Dedifferentiated amniotic fluid mesenchymal stem cell (primary cell): Measurements from ENCODE around the gene TBC1D26.
"Not testable (repeated sequence)": the region's sequence is repeated elsewhere in the genome, so short reads cannot be mapped to it uniquely, and the experiment has no call there.

Experiments used
- DNase-seq: peaks from one replicate; pipeline ENCODE4 v3.0.0-alpha.2; 2016; ENCODE audit errors: extremely low spot score

The TBC1D26 gene

DNA sequence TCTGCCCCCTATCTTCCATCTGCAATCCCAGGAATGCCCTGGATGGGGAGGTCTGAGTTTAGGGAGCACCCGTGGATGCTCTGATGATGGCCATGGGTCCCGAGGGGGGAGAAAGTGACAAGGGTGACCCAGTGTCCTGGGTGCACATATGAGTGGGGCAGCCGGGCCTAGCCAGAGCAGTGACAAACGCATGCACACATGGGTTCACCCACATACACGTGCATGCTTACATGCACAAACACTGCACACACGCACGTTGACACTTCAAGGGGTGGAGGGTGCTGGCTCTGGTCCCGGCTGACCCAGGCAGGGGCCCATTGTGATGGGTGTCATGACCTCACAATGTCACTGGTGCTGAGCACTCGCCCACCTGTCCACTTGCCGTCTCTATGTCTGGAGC, at the start of gene TBC1D26:
TBC1D26 (plus strand) TSS at position 384 of the 400 bp plus-strand sequence. CDS start 3,066 bp downstream, outside the sequence.
- DNase-seq: not testable (repeated sequence)

- not testable (repeated sequence) for DNase-seq
Measured at GRCh38 chr17:15683135-15683534, 48.9 kb upstream of the TBC1D26 start.

- DNase-seq: peak; percentile 71
Measured at GRCh38 chr17:15683824-15684478, 48.1 kb upstream of the TBC1D26 start, which contains the start of gene TRIM16. TSS of gene TRIM16 (minus strand) at chr17:15684311. CDS start at chr17:15651609, 32,702 bp downstream.

GRCh38 chr17:15687494-15687893, 44.6 kb upstream of the TBC1D26 start:
- DNase-seq: not testable (repeated sequence)

GRCh38 chr17:15698967-15699366, 33.1 kb upstream of the TBC1D26 start:
- not testable (repeated sequence) for DNase-seq

DNA sequence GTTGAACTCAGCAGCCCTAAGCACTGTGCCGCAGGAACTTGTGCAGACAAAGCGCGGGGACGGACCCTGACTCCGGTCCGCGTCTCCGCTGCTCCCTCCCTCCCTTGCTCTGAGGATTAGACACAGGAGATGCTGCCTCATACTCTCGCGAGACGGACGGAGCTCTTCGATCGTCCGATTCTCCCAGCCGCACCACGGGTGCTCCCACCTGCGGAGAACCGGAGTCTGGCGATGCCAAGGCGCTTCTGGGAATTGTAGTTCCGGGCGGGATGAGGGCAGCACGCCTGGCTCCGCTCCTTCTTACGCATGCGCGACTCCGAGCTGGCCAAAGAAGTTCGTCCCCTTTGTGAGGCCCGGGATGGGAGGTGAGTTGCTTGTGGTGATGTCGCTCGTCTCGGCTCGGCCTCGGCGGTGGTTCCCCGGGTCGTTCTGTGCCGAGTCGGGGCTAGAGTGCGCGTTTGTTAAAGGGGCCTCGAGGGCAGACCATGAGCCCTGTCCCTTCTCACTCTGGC, 32.6 kb upstream of the TBC1D26 start, which contains the start of gene ZNF286A:
ZNF286A (plus strand) TSS at position 340 of the 512 bp plus-strand sequence. CDS start 578 bp downstream, outside the sequence.
- peak; percentile 100 for DNase-seq

DNA sequence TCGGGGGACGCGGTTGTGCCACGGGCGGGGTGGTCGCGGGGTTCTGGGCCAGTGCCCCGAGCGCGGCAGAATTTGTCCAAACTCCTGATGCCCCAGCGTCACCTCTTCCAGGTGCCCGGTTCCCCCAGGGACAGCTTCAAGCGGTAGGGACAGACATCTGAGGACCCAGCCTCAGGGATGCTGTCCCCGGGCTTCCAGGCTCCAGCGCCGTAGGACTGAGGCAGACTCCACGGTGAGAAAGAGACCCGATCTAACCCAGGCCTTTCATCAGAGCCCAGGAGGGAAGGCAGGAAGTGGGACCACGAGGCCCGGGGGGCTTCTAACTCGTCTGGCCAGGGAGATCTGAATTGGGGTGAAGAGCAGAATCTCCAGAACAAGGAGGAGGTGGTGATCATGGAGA, 32.1 kb upstream of the TBC1D26 start:
- not testable (repeated sequence) for DNase-seq

- not testable (repeated sequence) for DNase-seq
Measured at GRCh38 chr17:15704239-15704638, 27.8 kb upstream of the TBC1D26 start.

GRCh38 chr17:15704813-15705212, 27.3 kb upstream of the TBC1D26 start:
- DNase-seq: not testable (repeated sequence)

GRCh38 chr17:15708879-15709278, 23.2 kb upstream of the TBC1D26 start:
- DNase-seq: not testable (repeated sequence)

DNA sequence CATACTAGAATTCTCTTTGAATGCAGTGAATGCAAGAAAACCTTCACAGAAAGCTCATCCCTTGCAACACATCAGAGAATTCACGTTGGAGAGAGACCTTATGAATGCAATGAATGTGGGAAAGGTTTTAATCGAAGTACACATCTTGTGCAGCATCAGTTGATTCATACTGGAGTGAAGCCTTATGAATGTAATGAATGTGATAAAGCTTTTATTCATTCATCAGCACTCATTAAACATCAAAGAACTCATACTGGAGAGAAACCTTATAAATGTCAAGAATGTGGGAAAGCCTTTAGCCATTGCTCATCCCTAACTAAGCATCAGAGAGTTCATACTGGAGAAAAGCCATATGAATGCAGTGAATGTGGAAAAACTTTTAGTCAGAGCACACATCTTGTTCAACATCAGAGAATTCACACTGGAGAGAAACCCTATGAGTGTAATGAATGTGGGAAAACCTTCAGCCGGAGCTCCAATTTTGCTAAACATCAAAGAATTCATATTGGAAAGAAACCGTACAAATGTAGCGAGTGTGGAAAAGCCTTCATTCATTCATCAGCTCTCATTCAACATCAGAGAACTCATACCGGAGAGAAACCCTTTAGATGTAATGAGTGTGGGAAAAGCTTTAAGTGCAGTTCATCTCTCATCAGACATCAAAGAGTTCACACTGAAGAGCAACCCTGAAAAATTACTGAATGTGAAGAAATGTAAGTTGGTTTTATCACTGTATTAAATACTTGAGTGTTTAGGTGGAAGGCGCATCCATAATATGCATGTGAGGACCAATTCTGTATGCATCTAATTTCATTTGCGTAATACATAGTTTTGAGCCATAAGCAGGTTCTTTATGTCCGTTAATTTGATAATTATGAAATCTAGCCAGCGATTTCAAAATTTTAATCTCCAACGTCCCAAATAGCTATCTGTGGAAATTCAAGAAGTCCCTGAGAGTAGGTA, 15.2 kb upstream of the TBC1D26 start:
- DNase-seq: not testable (repeated sequence)

DNA sequence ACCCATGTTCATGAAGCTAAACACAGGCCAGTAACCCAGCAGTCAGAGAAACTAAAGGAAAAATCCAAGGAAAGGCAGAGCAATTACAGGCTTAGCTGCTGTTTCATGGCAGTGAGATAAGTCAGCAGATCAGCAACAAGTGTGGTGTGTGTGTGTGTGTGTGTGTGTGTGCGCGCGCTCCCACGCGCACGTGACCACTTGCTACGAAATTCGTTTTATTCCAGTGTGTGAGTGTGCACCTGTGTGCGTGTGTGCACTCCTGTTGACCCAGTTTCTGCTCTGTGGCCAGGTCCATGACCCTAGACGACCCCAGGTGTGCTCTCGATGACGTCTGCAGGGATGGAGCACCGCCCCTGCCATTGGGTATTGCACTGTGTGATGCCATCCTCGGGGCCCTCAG, 1.5 kb upstream of the TBC1D26 start:
- DNase-seq: not testable (repeated sequence)

GRCh38 chr17:15733174-15733789, 1.2 kb downstream of the TBC1D26 start:
- DNase-seq: not testable (repeated sequence)

GRCh38 chr17:15736578-15736977, 4.5 kb downstream of the TBC1D26 start:
- DNase-seq: not testable (repeated sequence)

- no peak for DNase-seq
Measured at GRCh38 chr17:15738066-15738465, 6.0 kb downstream of the TBC1D26 start.

DNA sequence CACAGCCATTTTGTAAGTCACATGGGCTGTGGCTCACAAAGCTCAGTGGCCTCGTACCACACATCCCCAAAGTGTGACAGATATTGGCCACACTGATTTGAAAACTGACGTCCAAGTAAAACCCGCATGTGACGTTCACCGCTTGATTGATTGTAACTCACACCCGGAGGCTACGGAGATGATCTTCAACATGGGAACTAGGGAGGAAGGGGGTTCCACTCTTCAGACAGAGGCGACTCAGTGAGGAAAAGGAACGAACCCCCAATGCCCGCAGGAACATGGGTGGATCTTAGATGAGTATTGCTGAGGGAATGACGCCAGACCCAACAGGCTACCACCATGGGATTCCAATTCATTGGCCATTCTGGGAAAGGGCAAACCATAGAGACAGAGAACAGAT, 7.2 kb downstream of the TBC1D26 start:
- DNase-seq: not testable (repeated sequence)

GRCh38 chr17:15740041-15740440, 8.0 kb downstream of the TBC1D26 start:
- not testable (repeated sequence) for DNase-seq

DNA sequence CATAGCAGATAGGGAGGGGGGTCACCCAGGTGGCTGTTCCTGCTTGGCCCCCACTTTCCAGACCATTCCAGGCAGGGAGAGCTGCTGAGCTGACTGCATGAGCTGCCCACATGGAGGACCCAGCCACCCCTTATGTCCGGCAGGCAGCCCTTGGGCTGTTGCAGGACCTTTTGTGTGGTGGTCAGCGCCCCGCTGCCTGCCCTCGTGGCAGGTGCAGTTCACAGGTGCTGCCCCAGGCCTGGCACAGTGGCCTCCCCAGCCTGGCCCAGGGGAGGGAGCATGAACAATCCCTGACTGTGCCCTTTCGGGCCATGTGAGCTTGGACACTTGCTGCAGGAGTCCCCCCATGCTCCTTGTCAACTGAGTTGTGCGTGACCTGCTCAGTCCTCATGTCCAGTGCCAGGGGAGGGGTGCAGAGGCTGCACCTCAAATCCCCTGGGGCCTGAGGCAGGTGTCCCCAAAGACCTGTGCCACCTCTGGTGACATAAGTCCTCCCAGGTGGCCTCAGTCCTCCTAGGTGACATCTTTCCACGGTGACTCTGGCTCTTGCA, 8.6 kb downstream of the TBC1D26 start:
- DNase-seq: no peak

- DNase-seq: no peak
Measured at GRCh38 chr17:15741624-15742023, 9.5 kb downstream of the TBC1D26 start.

DNA sequence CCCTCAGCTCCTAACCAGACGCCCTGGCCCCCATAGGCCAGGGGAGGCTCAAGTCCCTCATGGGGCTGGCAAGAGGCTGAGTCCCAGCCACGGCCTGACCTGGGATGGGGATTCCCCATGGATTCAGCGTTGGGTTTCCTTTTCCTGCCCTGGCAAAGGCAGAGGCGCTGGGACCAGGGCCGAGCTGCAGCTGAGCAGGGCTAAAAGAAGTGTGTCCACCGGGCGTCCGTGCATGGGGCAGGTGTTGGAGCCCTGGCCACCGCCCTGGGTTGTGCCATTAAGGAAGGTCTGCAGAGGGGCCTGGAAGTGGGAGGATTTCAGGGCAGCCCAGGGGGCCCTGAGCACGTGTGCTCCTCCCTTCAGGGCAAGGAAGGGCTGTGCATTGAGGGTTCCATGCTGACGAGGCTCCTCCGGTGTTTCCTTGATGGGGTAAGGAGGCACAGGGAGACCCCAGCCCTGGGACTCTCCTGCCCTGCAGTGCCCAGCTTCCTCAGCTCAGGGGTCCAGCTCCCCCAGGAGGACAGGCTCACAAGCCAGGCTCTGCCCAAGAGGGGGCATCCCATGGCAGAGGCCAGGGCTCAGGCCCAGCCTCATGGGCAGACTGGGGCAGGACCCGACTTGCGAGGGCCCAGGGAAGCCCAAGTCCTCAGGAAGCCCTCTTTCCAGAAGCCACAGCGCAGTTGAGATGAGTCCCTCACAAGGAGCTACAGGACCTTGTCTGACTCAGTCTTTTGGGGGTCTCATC, 10.1 kb downstream of the TBC1D26 start:
- DNase-seq: no peak

DNA sequence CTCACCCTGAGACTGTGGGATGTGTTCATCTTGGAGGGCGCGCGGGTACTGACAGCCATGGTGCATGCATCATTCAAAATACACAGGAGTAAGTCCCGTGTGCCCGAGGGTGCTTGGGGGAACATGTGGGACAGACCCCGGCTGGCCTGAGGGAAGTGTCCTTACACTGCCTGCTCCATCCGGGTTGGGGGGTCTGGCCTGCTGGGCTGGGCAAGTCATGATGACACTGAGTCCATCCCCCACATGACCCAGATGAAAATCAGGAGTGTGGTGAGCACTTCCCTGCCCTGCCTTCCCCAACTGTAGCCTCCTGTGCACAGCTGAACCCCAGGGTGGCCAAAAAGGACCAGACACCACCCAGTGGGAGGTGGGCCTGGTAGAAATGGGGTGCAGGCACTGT, 10.8 kb downstream of the TBC1D26 start:
- DNase-seq: no peak
